ENCODE measurements around the gene PP2D1.
A peak's percentile ranks its signal among the peaks of the same experiment; 100 is the strongest.
"Not testable (repeated sequence)": the region's sequence is repeated elsewhere in the genome, so short reads cannot be mapped to it uniquely, and the experiment has no call there.

Gene PP2D1

GRCh38 chr3:20039765-20040547, 27.9 kb upstream of the PP2D1 start, which contains the start of gene KAT2B:
Gene KAT2B (plus strand): TSS chr3:20040446. CDS start chr3:20040478, 32 bp downstream.
- H3K27ac ChIP-seq, result peak within 1 kb of the TSS; percentile 97 to 98
- H3K36me3 ChIP-seq, result no peaks in the 10 kb centered on the region
- TF ChIP-seq CTCF (IDR thresholded peaks at IDR 0.05), result peak; percentile 56 to 83
- no peaks in the 10 kb centered on the region for H3K27me3 ChIP-seq
- peak within 1 kb of the TSS; percentile 72 to 88 for H3K4me3 ChIP-seq
- no peaks in the 10 kb centered on the region for H3K9me3 ChIP-seq
- intact Hi-C loops (cut with DNase I; ENCODE audit: low total_unique reads), result loop anchor here (5.0 to 10.0 kb wide), 3 partner anchors 55 to 147 kb away; partner anchors contain the start of genes RAB5A and SGO1
- DNase-seq, result peak; percentile 76 to 89
- peaks cover 4 to 42% (median 27%) of the 10 kb centered on the region in 4 donors for H3K4me1 ChIP-seq

- TF ChIP-seq CTCF (IDR thresholded peaks at IDR 0.05), result no peak
- H3K9me3 ChIP-seq, result no peaks in the 10 kb centered on the region
- H3K27ac ChIP-seq, result peak overlapping the region; percentile 97 to 98
- H3K36me3 ChIP-seq, result no peaks in the 10 kb centered on the region
- peaks cover 4 to 40% (median 26%) of the 10 kb centered on the region in 4 donors for H3K4me1 ChIP-seq
- intact Hi-C loops (cut with DNase I; ENCODE audit: low total_unique reads), result no loop called here
- no peak for DNase-seq
- no peaks in the 10 kb centered on the region for H3K27me3 ChIP-seq
- peak overlapping the region; percentile 72 to 88 for H3K4me3 ChIP-seq
Measured at GRCh38 chr3:20039466-20039764, 27.4 kb upstream of the PP2D1 start.

GRCh38 chr3:20038699-20039465, 26.8 kb upstream of the PP2D1 start:
- TF ChIP-seq CTCF (IDR thresholded peaks at IDR 0.05), result no peak
- no peaks in the 10 kb centered on the region for H3K9me3 ChIP-seq
- DNase-seq, result no peak
- intact Hi-C loops (cut with DNase I; ENCODE audit: low total_unique reads), result no loop called here
- H3K4me1 ChIP-seq, result peaks cover 4 to 34% (median 23%) of the 10 kb centered on the region in 4 donors
- H3K36me3 ChIP-seq, result no peaks in the 10 kb centered on the region
- H3K27ac ChIP-seq, result peak overlapping the region; percentile 97 to 98
- peak overlapping the region; percentile 72 to 88 for H3K4me3 ChIP-seq
- H3K27me3 ChIP-seq, result no peaks in the 10 kb centered on the region

DNA sequence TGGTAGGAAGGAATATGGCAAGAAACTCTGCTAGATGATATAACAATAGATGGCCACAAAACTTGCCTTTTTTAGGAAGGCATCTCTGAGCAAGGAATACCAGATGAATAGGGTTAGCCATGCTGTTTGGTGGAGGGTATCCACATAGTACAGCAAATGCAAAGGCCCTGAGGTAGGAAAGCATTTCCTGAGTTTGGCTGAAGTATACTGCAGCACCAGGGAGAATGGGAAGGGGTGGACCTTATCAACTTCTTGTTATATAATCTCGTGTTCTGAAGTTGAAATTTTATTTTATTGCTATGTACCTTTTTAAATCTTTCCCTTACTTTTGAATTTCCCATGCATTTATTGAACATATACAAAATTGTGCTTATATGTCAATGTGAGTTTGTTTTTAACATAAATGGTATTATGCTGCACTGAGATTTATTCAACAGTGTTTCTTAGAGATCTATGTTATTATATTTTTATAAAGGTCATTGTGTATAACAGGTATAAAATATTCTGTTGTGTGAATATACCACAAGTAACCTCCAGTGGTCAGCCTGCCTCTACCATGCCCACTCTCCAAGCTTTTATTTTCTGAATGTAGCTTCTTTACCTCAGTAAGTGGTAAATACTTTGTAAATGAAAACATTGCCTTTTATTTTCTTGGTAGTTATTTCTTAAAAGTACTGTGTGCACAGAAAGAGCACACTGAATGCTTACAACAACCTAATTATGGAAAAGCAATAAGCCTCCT, 25.4 kb upstream of the PP2D1 start:
- H3K4me3 ChIP-seq, result no peak overlapping the region
- no peaks in the 10 kb centered on the region for H3K27me3 ChIP-seq
- no peak for DNase-seq
- intact Hi-C loops (cut with DNase I; ENCODE audit: low total_unique reads), result no loop called here
- no peaks in the 10 kb centered on the region for H3K9me3 ChIP-seq
- H3K27ac ChIP-seq, result peak overlapping the region; percentile 97 to 98
- H3K36me3 ChIP-seq, result no peaks in the 10 kb centered on the region
- H3K4me1 ChIP-seq, result peaks cover 4 to 20% (median 13%) of the 10 kb centered on the region in 4 donors
- TF ChIP-seq CTCF (IDR thresholded peaks at IDR 0.05), result no peak

DNA sequence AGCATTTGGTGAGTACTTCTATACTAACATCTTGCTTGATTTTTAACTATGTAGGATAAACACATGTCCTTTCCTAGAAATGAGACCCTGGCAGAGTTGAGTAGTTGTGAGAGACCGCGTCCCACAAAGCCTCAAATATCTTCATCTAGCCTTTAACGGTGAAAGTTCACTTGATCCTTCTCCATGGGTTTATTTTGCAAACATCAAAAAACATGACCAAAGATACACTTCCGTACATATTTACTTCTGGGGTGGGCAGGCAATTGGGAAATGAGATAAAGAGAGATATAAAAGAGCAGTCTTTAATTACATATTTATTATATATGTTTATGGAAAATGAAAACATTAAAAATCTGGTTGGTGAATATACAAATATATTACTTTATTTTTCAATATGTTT, 23.0 kb upstream of the PP2D1 start:
- H3K4me1 ChIP-seq, result peaks cover 0 to 11% (median 5%) of the 10 kb centered on the region in 4 donors

DNA sequence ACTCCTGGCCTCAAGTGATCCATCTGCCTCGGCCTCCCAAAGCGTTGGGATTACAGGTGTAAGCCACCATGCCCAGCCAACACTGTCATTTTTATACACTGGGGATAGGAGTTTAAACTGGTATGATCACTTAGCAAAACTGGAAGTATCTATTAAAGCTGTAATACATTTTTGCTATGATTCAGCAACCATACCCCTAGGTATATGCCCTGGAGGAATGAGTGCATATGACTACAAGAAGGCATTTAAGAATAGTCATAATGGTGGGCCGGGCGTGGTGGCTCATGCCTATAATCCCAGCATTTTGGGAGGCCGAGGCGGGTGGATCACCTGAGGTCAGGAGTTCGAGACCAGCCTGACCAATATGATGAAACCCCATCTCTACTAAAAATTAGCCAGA, 19.9 kb upstream of the PP2D1 start:
- H3K27ac ChIP-seq; intact Hi-C loops (cut with DNase I; ENCODE audit: low total_unique reads); H3K27me3 ChIP-seq: not testable (repeated sequence)

More for the DNA sequence above, 23.0 kb upstream of the PP2D1 start:
- no peaks in the 10 kb centered on the region for H3K36me3 ChIP-seq
- no peak overlapping the region for H3K4me3 ChIP-seq
- H3K27ac ChIP-seq, result no peak overlapping the region
- DNase-seq, result no peak
- no peaks in the 10 kb centered on the region for H3K9me3 ChIP-seq
- H3K27me3 ChIP-seq, result no peaks in the 10 kb centered on the region
- intact Hi-C loops (cut with DNase I; ENCODE audit: low total_unique reads), result no loop called here
- TF ChIP-seq CTCF (IDR thresholded peaks at IDR 0.05), result no peak

More for the DNA sequence above, 19.9 kb upstream of the PP2D1 start:
- H3K36me3 ChIP-seq, DNase-seq, H3K9me3 ChIP-seq, H3K4me1 ChIP-seq, H3K4me3 ChIP-seq: not testable (repeated sequence)
